Chondrocyte (in vitro differentiated cells): Measurements from ENCODE around the gene CLCF1. TPM values are rescaled to one million over a fixed set of nuclear protein-coding genes. Genes with fewer than 3 reads are reported as not detected.

Source experiments
- DNase-seq: peaks from one replicate; pipeline ENCODE4 v3.0.0; 2021; ENCODE audit warnings: mixed read lengths, low spot score
- H3K27ac Mint-ChIP-seq: one replicate; pipeline ENCODE4 v1.8.0; 2021; ENCODE audit warnings: mild to moderate bottlenecking, moderate library complexity, mixed read lengths; ENCODE audit not compliant: unreplicated experiment
- H3K27me3 Mint-ChIP-seq: 2 replicates; pipeline ENCODE4 v1.8.0; 2021; ENCODE audit warnings: low read depth, mixed read lengths
- H3K36me3 Mint-ChIP-seq: 2 replicates; pipeline ENCODE4 v1.8.0; 2021; ENCODE audit warnings: low read depth, mixed read lengths
- H3K4me1 Mint-ChIP-seq: 2 replicates; pipeline ENCODE4 v1.8.0; 2021; ENCODE audit warnings: low read depth, mild to moderate bottlenecking, mixed read lengths
- H3K4me3 Mint-ChIP-seq: one replicate; pipeline ENCODE4 v1.8.0; 2021; ENCODE audit warnings: mild to moderate bottlenecking, moderate library complexity, mixed read lengths; ENCODE audit not compliant: unreplicated experiment
- H3K9me3 Mint-ChIP-seq: 2 replicates; pipeline ENCODE4 v1.8.0; 2021; ENCODE audit warnings: low read depth, mixed read lengths
- total RNA-seq: library from RNA; stranded (reverse); gene quantifications from 3 replicates; pipeline ENCODE4 v1.2.1, GENCODE V29; 2021
- TF ChIP-seq, protein P1 (sequence below): fragments of 200-600 bp; sonication (generic); IDR thresholded peaks from 2 replicates; pipeline ENCODE4 v1.5.0; 2021; ENCODE audit warnings: antibody characterized with exemption, mild to moderate bottlenecking, moderate library complexity

Gene CLCF1
- total RNA-seq, 1 donor from 2014 or later, result 4.9 TPM

DNA sequence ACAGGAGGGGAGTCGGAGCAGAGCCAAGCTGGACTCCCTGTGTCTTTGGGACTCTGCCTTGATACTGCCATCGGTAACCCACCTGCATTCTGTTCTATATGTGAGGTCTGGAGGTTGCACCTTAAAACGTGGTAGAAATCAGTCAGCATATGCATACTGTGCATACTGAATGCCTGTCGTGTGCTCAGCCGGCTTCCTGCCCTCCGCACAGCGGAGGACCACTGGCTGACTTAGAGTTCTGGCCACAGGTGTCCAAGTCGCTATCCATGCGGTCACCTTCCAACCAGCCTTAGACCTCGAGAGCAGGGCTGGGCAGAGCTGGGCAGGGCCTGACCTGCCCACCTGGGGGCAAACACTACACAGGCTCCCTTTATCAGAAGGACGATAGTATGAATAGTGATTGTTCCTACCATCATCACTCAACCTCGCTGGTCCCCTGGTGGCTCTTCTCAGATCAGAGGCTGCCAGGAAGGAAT lies 34.3 kb upstream of the CLCF1 start:
- Mint-ChIP-seq H3K36me3 (no peaks in the 10 kb centered on the region), H3K4me1 (no peaks in the 10 kb centered on the region), H3K4me3 (no peak overlapping the region), H3K27ac (no peak overlapping the region), H3K27me3 (peaks cover 6% of the 10 kb centered on the region), H3K9me3 (no peaks in the 10 kb centered on the region)
- TF ChIP-seq, protein P1, sequence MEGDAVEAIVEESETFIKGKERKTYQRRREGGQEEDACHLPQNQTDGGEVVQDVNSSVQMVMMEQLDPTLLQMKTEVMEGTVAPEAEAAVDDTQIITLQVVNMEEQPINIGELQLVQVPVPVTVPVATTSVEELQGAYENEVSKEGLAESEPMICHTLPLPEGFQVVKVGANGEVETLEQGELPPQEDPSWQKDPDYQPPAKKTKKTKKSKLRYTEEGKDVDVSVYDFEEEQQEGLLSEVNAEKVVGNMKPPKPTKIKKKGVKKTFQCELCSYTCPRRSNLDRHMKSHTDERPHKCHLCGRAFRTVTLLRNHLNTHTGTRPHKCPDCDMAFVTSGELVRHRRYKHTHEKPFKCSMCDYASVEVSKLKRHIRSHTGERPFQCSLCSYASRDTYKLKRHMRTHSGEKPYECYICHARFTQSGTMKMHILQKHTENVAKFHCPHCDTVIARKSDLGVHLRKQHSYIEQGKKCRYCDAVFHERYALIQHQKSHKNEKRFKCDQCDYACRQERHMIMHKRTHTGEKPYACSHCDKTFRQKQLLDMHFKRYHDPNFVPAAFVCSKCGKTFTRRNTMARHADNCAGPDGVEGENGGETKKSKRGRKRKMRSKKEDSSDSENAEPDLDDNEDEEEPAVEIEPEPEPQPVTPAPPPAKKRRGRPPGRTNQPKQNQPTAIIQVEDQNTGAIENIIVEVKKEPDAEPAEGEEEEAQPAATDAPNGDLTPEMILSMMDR, result no peak
- no peak for DNase-seq

DNA sequence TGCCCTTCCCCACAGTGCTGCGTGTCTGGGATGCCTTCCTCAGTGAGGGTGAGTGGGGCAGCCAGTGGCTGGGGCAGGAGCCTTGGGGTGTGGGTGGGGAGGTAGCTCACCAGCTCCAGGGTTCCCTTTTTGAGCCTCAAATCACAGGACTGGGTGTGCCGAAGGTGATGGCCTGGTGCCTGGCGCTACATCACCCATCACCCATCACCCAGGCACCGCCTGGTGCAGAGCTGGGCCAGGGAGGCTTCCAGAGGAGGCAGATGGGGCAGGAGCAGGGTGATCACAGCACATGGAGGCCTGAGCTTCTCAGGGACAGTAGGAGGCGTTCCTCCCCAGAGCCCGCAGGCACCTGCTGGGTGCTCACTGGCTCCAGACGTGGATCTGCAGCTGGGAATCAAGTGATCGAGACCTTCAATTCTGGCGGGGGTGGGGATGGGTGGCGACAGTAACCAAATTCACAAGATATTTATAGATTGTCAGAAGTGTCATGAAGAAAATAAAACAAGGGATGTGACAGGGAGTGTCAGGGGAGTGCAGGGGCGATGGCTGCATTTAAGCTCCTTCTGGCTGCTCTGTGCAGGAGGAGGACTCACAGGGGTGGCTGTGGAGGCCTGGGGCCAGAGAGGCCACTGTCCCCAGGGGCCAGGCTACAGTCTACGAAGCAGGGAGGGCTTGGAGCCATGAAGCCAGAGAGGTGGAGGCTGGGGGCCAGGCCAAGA lies 33.7 kb upstream of the CLCF1 start:
- Mint-ChIP-seq H3K36me3 (no peaks in the 10 kb centered on the region), H3K4me1 (peaks cover 1% of the 10 kb centered on the region), H3K27ac (no peak overlapping the region), H3K4me3 (no peak overlapping the region), H3K9me3 (no peaks in the 10 kb centered on the region), H3K27me3 (peaks cover 2% of the 10 kb centered on the region)
- no peak for DNase-seq
- TF ChIP-seq, protein P1, result no peak

DNA sequence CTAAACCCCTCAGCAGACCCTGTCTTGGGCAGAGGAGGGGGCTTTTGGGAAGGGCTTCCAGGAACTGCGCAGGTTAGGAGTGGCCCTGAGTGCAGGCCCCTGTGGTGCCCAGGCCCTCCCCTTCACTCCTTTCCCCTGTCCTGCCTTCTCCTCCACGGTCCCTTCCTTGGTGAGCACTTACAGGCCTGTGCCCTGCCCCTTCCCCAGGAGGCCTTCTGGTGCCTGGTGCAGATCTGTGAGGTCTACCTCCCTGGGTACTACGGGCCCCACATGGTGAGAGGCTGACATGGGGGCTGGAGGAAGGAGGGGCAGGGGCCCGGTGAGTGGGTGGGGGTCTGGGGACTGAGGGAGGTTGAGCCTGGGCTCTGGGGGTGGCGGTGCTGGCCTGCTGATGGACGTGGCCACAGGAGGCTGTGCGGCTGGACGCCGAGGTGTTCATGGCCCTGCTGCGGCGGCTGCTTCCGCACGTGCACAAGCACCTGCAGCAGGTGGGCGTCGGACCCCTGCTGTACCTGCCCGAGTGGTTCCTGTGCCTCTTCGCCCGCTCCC lies 33.1 kb upstream of the CLCF1 start:
- H3K27ac Mint-ChIP-seq, result no peak overlapping the region
- peaks cover 2% of the 10 kb centered on the region for H3K27me3 Mint-ChIP-seq
- no peaks in the 10 kb centered on the region for H3K9me3 Mint-ChIP-seq
- TF ChIP-seq, protein P1, result no peak
- no peak overlapping the region for H3K4me3 Mint-ChIP-seq
- no peaks in the 10 kb centered on the region for H3K36me3 Mint-ChIP-seq
- H3K4me1 Mint-ChIP-seq, result peaks cover 4% of the 10 kb centered on the region
- DNase-seq, result no peak

DNA sequence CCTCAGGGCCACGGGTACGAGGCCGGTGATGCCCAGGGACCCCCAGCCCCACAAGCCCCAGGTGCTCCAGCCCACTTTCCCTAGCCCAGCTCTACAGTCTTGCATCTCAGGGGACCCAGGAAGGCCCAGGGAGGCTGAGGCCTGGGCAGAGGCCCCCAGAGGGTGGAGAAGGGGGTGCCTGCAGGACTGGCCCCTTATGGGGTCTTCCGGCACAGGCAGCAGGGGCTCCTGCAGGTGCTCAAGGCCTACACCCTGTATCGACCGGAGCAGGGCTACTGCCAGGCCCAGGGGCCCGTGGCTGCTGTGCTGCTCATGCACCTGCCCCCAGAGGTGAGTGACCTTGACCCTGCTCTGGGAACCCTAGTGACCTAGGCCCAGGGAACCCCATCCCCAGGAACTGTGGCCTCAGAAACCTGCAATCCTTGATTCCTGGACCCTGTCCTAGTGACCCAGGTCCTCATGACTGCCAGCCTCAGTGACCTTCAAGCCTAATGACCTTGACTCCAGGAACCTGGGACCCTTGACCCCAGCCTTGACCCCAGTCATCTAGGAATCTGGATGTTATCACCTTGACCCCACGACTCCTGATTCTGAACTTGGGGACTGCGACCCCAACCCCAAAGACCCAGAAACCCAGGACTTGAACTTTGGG lies 32.4 kb upstream of the CLCF1 start:
- TF ChIP-seq, protein P1, result no peak
- peaks cover 2% of the 10 kb centered on the region for H3K27me3 Mint-ChIP-seq
- H3K27ac Mint-ChIP-seq, result no peak overlapping the region
- no peak overlapping the region for H3K4me3 Mint-ChIP-seq
- no peaks in the 10 kb centered on the region for H3K9me3 Mint-ChIP-seq
- H3K4me1 Mint-ChIP-seq, result peaks cover 6% of the 10 kb centered on the region
- DNase-seq, result no peak
- no peaks in the 10 kb centered on the region for H3K36me3 Mint-ChIP-seq

DNA sequence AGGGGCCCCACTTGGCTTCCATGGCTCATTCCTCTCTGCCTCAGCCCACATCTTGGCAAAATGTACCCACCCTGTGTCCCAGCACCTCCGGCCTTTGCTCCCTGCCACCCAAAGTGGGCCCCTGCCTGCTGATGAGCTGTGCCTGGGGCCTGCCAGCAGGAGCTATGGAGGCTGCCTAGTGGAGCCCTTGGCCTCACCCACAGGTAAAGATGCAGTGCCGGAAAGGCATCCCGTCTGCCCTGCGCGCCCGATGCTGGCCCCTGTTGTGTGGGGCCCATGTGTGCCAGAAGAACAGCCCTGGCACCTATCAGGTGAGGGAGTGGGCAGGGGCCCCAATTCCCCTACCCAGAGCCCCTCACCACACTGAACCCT lies 31.8 kb upstream of the CLCF1 start:
- TF ChIP-seq, protein P1, result no peak
- no peaks in the 10 kb centered on the region for H3K36me3 Mint-ChIP-seq
- DNase-seq, result no peak
- no peaks in the 10 kb centered on the region for H3K9me3 Mint-ChIP-seq
- no peak overlapping the region for H3K27ac Mint-ChIP-seq
- H3K27me3 Mint-ChIP-seq, result no peaks in the 10 kb centered on the region
- H3K4me1 Mint-ChIP-seq, result peaks cover 13% of the 10 kb centered on the region
- no peak overlapping the region for H3K4me3 Mint-ChIP-seq
